ENCODE data around the gene SPRTN.

The SPRTN gene

GRCh38 chr1:231322880-231323530, 15.1 kb upstream of the SPRTN start:
- TF ChIP-seq PPARA (CRISPR knock-in tag; IDR thresholded peaks at IDR 0.05; ENCODE audit: borderline replicate concordance) = no peak
- no peak for TF ChIP-seq CSDC2 (CRISPR knock-in tag; IDR thresholded peaks at IDR 0.05)
- no peak for TF ChIP-seq ZNF8 (CRISPR knock-in tag; IDR thresholded peaks at IDR 0.05)
- no peak for TF ChIP-seq POU6F1 (CRISPR knock-in tag; IDR thresholded peaks at IDR 0.05; ENCODE audit: borderline replicate concordance, low read depth)
- no peak for TF ChIP-seq BACH2 (CRISPR knock-in tag; IDR thresholded peaks at IDR 0.05; ENCODE audit: borderline replicate concordance)
- TF ChIP-seq TCF4 (CRISPR knock-in tag; IDR thresholded peaks at IDR 0.05; ENCODE audit: borderline replicate concordance) = no peak
- TF ChIP-seq ARNTL (CRISPR knock-in tag; IDR thresholded peaks at IDR 0.05; ENCODE audit: borderline replicate concordance, low read depth) = no peak
- TF ChIP-seq RARB (CRISPR knock-in tag; IDR thresholded peaks at IDR 0.05) = no peak
- TF ChIP-seq ZC3H10 (CRISPR knock-in tag; IDR thresholded peaks at IDR 0.05) = no peak
- no peak for TF ChIP-seq ZFP3 (CRISPR knock-in tag; IDR thresholded peaks at IDR 0.05)
- TF ChIP-seq OSR1 (CRISPR knock-in tag; IDR thresholded peaks at IDR 0.05) = no peak
- ATAC-seq = no peak

- ATAC-seq = no peak
Measured at GRCh38 chr1:231324660-231325059, 13.4 kb upstream of the SPRTN start.

DNA sequence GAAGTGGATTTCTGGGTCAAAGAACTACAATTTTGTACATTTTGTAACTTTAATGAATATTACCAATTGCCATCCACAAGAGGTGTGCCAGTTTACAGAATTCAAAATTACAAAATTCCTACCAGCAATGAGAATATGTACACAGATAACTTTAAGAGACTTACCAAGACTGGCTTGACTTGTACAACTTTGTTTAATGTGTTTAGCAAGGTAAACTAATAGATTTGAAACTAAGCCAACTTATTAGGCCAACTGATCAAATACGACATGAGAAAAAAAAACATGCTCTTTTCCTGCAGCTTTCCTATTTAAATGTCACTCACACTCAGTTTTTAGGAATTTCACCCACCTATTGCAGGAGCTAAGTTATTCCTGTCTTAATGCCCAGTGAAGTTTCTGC, 11.8 kb upstream of the SPRTN start:
- TF ChIP-seq BACH2 (CRISPR knock-in tag; IDR thresholded peaks at IDR 0.05; ENCODE audit: borderline replicate concordance) = no peak
- TF ChIP-seq RARB (CRISPR knock-in tag; IDR thresholded peaks at IDR 0.05) = no peak
- TF ChIP-seq GLIS3 (CRISPR knock-in tag; IDR thresholded peaks at IDR 0.05) = no peak
- TF ChIP-seq, protein P1, sequence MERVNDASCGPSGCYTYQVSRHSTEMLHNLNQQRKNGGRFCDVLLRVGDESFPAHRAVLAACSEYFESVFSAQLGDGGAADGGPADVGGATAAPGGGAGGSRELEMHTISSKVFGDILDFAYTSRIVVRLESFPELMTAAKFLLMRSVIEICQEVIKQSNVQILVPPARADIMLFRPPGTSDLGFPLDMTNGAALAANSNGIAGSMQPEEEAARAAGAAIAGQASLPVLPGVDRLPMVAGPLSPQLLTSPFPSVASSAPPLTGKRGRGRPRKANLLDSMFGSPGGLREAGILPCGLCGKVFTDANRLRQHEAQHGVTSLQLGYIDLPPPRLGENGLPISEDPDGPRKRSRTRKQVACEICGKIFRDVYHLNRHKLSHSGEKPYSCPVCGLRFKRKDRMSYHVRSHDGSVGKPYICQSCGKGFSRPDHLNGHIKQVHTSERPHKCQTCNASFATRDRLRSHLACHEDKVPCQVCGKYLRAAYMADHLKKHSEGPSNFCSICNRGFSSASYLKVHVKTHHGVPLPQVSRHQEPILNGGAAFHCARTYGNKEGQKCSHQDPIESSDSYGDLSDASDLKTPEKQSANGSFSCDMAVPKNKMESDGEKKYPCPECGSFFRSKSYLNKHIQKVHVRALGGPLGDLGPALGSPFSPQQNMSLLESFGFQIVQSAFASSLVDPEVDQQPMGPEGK (CRISPR knock-in tag; IDR thresholded peaks at IDR 0.05; ENCODE audit: borderline replicate concordance) = no peak
- TF ChIP-seq ZNF70 (CRISPR knock-in tag; IDR thresholded peaks at IDR 0.05) = no peak
- no peak for TF ChIP-seq POU6F1 (CRISPR knock-in tag; IDR thresholded peaks at IDR 0.05; ENCODE audit: borderline replicate concordance, low read depth)
- no peak for TF ChIP-seq ARNTL (CRISPR knock-in tag; IDR thresholded peaks at IDR 0.05; ENCODE audit: borderline replicate concordance, low read depth)
- no peak for TF ChIP-seq PPARA (CRISPR knock-in tag; IDR thresholded peaks at IDR 0.05; ENCODE audit: borderline replicate concordance)
- TF ChIP-seq CSDC2 (CRISPR knock-in tag; IDR thresholded peaks at IDR 0.05) = no peak
- no peak for TF ChIP-seq ISL1 (CRISPR knock-in tag; IDR thresholded peaks at IDR 0.05)
- no peak for TF ChIP-seq SNAI2 (CRISPR knock-in tag; IDR thresholded peaks at IDR 0.05)
- ATAC-seq = no peak

More at GRCh38 chr1:231324660-231325059, 13.4 kb upstream of the SPRTN start:
- TF ChIP-seq TCF4 (CRISPR knock-in tag; IDR thresholded peaks at IDR 0.05; ENCODE audit: borderline replicate concordance) (no peak), POU6F1 (CRISPR knock-in tag; IDR thresholded peaks at IDR 0.05; ENCODE audit: borderline replicate concordance, low read depth) (no peak), OSR1 (CRISPR knock-in tag; IDR thresholded peaks at IDR 0.05) (no peak), ISL1 (CRISPR knock-in tag; IDR thresholded peaks at IDR 0.05) (no peak), CSRNP3 (CRISPR knock-in tag; IDR thresholded peaks at IDR 0.05) (no peak), ZC3H10 (CRISPR knock-in tag; IDR thresholded peaks at IDR 0.05) (no peak)
- TF ChIP-seq, protein P2, sequence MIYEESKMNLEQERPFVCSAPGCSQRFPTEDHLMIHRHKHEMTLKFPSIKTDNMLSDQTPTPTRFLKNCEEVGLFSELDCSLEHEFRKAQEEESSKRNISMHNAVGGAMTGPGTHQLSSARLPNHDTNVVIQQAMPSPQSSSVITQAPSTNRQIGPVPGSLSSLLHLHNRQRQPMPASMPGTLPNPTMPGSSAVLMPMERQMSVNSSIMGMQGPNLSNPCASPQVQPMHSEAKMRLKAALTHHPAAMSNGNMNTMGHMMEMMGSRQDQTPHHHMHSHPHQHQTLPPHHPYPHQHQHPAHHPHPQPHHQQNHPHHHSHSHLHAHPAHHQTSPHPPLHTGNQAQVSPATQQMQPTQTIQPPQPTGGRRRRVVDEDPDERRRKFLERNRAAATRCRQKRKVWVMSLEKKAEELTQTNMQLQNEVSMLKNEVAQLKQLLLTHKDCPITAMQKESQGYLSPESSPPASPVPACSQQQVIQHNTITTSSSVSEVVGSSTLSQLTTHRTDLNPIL (CRISPR knock-in tag; IDR thresholded peaks at IDR 0.05; ENCODE audit: low read depth) = no peak
